Peyer's patch (tissue), 4 donors: Measurements from ENCODE around the gene PGBD2. TPM values are rescaled to one million over a fixed set of nuclear protein-coding genes. Genes with fewer than 3 reads are reported as not detected.
A peak's percentile ranks its signal among the peaks of the same experiment; 100 is the strongest.

Experiments
- DNase-seq, 3 donors: peaks; one replicate each; pipeline ENCODE4 v3.0.0-alpha.2; 2017 to 2019
- H3K27ac ChIP-seq, 4 donors: fragments of 200-600 bp; sonication (generic); one replicate each; pipeline ENCODE4 v1.5.1; 2016 to 2019
- H3K27me3 ChIP-seq, 2 donors: fragments of 200-600 bp; sonication (generic); one replicate each; pipeline ENCODE4 v1.5.1; 2019
- H3K36me3 ChIP-seq, 3 donors: fragments of 200-600 bp; sonication (generic); one replicate each; pipeline ENCODE4 v1.5.1; 2016 to 2019
- H3K4me1 ChIP-seq, 4 donors: fragments of 200-600 bp; sonication (generic); one replicate each; pipeline ENCODE4 v1.5.1; 2016 to 2019
- H3K4me3 ChIP-seq, 4 donors: fragments of 200-600 bp; sonication (generic); 1 replicate in 3 of 4; 2 replicates in 1 of 4; pipeline ENCODE4 v1.5.1; 2016 to 2019; ENCODE audit warnings: mild to moderate bottlenecking in 1 of 4
- H3K9me3 ChIP-seq, 4 donors: fragments of 200-600 bp; sonication (generic); one replicate each; pipeline ENCODE4 v1.5.1; 2016 to 2019; ENCODE audit warnings: mild to moderate bottlenecking in 1 of 4
- CTCF ChIP-seq, 6 experiments: fragments of 450-650 bp in 4 of 6; fragments of 200-600 bp in 2 of 6; sonication (generic) in 1 of 6; IDR thresholded peaks; one replicate each; pipeline ENCODE4 v1.5.1; 2017 to 2019; ENCODE audit warnings: antibody characterized with exemption in 6 of 6, mild to moderate bottlenecking in 3 of 6, moderate library complexity in 1 of 6
- POLR2A ChIP-seq, 2 donors: fragments of 450-650 bp; IDR thresholded peaks; one replicate each; pipeline ENCODE4 v1.5.1; 2017; ENCODE audit warnings: antibody characterized with exemption in 2 of 2, mild to moderate bottlenecking in 2 of 2, moderate library complexity in 2 of 2
- total RNA-seq, 4 donors: library from RNA; depleted of rRNA; stranded (reverse); fragments of >200 nt; gene quantifications; one replicate each; pipeline ENCODE4 v1.1.0, GENCODE V29; 2016

PGBD2 gene
- 10 to 100 TPM in 3 of 4 donors, 1 to 10 TPM in 1; 9.9 to 17.2 (median 14.4) TPM for total RNA-seq

- H3K4me1 ChIP-seq, result peaks cover 0 to 8% (median 3%) of the 10 kb centered on the region in 4 donors
- peaks cover 0 to 4% (median 0%) of the 10 kb centered on the region in 3 donors for H3K36me3 ChIP-seq
- H3K9me3 ChIP-seq, result no peaks in the 10 kb centered on the region
- H3K27me3 ChIP-seq, result no peaks in the 10 kb centered on the region
- peak; percentile 21 to 86 (median 77) for TF ChIP-seq CTCF (IDR thresholded peaks at IDR 0.05)
- peak; percentile 84 to 87 for TF ChIP-seq POLR2A (IDR thresholded peaks at IDR 0.05)
- DNase-seq, result peak; percentile 94 to 97 (median 97)
- peak within 1 kb of the TSS; percentile 92 to 99 (median 94) for H3K27ac ChIP-seq
- H3K4me3 ChIP-seq, result peak within 1 kb of the TSS; percentile 62 to 92 (median 66)
Observed at GRCh38 chr1:248906009-248906752, at the start of gene PGBD2. Gene PGBD2, plus strand, starts transcription at chr1:248906235. Its CDS starts 7,628 bp downstream, at chr1:248913863.

GRCh38 chr1:248857201-248857600 is 48.8 kb upstream of the PGBD2 start:
- Histone ChIP-seq H3K27me3 (no peaks in the 10 kb centered on the region), H3K4me3 (no peak overlapping the region), H3K36me3 (peaks cover 0 to 7% (median 0%) of the 10 kb centered on the region in 3 donors), H3K27ac (no peak overlapping the region), H3K9me3 (no peaks in the 10 kb centered on the region), H3K4me1 (peaks cover 0 to 18% (median 6%) of the 10 kb centered on the region in 4 donors)
- TF ChIP-seq POLR2A (IDR thresholded peaks at IDR 0.05), result no peak
- no peak for TF ChIP-seq CTCF (IDR thresholded peaks at IDR 0.05)
- DNase-seq, result no peak

- Histone ChIP-seq H3K4me3 (peak overlapping the region; percentile 53 to 78 (median 59)), H3K27me3 (no peaks in the 10 kb centered on the region), H3K27ac (peak overlapping the region; percentile 85 to 94 (median 90)), H3K9me3 (no peaks in the 10 kb centered on the region), H3K36me3 (peaks cover 0 to 7% (median 0%) of the 10 kb centered on the region in 3 donors), H3K4me1 (peaks cover 0 to 22% (median 6%) of the 10 kb centered on the region in 4 donors)
- no peak for DNase-seq
- no peak for TF ChIP-seq CTCF (IDR thresholded peaks at IDR 0.05)
- TF ChIP-seq POLR2A (IDR thresholded peaks at IDR 0.05), result no peak
Observed at GRCh38 chr1:248857749-248858095, 48.3 kb upstream of the PGBD2 start.

- peak overlapping the region; percentile 85 to 94 (median 90) for H3K27ac ChIP-seq
- peaks cover 0 to 7% (median 0%) of the 10 kb centered on the region in 3 donors for H3K36me3 ChIP-seq
- DNase-seq, result peak; percentile 45 to 82 (median 75)
- H3K9me3 ChIP-seq, result no peaks in the 10 kb centered on the region
- H3K4me1 ChIP-seq, result peaks cover 0 to 26% (median 7%) of the 10 kb centered on the region in 4 donors
- no peaks in the 10 kb centered on the region for H3K27me3 ChIP-seq
- H3K4me3 ChIP-seq, result peak overlapping the region; percentile 53 to 78 (median 59)
- peak; percentile 17 to 21 for TF ChIP-seq POLR2A (IDR thresholded peaks at IDR 0.05)
- peak in 5 of 6 experiments; percentile 44 to 69 (median 50) for TF ChIP-seq CTCF (IDR thresholded peaks at IDR 0.05)
Observed at GRCh38 chr1:248858096-248858890, 47.7 kb upstream of the PGBD2 start.
